ENCODE measurements around the gene SH3D19.
"Not testable (repeated sequence)": the region's sequence is repeated elsewhere in the genome, so short reads cannot be mapped to it uniquely, and the experiment has no call there.

Gene SH3D19

DNA sequence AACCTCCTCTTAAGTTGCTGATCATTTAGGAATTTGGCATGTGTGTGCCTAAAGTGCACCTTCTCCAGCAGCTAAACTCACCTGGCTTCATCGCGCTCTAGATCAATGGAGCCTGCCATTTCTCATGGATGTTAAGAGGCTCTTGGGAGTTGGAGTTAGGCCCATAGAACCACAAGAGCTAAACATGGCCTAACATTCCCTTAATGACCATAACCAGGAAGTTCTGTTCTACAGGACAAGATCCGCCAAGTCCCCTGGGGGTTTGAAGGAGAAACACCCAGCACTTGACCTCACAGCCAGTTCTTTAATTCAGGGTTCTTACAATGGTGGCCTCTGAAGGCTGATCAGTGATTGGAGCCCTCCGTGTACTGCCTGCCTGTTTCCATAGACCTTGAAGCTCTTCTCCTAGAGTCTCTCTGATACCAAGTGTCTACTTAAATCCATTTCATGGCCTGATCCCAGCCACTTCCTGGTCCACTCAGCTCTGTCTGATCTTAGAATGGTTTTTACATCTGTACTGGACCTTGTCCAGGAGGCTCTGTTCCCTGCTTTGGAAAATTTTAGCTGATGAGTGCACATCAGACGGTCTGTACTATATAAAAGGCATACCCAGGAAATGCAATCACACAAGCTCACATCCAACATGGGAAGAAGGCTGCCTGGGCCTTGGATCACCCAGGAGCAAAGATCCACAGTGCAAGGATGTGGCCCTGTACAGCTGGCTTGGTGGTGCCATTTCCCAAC is 180.9 kb downstream of the SH3D19 start:
- no peak for DNase-seq

DNA sequence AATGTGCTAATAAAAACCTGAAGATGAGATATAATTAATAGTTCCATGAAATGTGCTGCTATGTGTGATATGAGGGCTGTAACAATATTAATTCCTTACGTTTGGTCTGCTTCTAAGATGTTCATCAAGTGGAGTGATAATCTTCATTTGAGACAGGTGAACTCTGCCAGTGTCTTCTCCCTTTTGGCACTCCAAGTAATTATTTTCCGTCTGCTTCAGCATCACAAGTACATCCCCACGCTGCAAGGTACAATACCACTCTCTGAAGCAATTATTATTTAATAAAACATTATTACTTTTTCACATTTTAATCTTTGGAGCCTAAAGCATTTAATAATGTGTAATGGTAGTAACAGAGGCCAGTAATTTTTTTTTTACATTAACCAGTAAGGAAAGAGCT is 181.6 kb downstream of the SH3D19 start:
- DNase-seq, result no peak

DNA sequence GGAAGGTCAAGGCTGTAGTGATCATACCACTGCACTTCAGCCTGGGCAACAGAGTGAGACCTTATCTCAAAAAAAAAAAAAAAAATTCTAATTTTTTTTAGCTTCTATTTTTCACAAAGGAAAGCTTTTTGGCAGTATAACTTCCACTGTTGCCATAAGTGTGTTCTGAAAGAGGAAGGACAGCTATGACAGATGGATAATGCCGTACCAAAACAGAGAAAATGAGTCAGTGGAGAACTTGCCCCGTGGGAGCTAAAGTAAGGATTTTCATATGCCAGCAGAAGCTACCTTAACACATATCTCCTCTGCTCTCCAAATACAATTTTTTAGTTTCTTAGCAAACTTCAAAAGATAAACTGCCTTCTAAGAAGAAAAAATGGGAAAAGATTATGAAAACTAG is 182.2 kb downstream of the SH3D19 start:
- DNase-seq, result no peak

DNA sequence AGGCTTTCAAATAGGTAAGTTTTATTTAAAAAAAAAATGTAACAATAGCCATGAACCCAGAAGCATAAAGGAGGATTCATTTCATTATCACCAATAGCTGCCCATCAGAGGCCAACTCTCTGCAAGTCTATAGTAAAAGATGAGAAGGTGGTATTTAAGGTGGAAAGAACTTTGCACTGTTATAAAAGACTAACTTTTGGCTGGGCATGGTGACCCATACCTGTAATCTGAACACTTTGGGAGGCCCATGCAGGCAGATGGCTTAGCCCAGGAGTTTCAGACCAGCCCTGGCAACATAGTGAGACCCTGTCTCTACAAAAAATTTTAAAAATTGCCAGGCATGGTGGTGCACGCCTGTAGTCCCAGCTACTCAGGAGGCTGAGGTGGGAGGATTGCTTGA is 182.6 kb downstream of the SH3D19 start:
- no peak for DNase-seq

DNA sequence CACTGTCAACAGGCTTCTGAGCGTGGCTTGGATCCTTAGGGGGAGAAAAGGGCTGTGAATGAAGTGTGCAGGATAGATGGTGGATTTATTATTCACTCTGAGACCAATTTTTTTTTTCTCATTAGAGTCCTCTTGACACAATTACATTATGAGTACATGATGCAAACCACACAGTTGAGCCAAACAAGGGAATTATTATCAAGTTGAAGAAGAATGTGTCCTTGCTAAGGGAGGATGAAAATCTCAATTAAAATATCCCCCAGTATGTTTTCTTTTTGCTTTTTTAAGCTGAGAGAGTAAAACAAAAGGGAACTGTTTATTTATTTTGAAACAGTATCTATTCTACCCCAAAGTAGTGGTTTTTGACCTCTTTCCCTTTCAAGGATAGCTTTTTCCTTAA is 185.6 kb downstream of the SH3D19 start:
- no peak for DNase-seq

DNA sequence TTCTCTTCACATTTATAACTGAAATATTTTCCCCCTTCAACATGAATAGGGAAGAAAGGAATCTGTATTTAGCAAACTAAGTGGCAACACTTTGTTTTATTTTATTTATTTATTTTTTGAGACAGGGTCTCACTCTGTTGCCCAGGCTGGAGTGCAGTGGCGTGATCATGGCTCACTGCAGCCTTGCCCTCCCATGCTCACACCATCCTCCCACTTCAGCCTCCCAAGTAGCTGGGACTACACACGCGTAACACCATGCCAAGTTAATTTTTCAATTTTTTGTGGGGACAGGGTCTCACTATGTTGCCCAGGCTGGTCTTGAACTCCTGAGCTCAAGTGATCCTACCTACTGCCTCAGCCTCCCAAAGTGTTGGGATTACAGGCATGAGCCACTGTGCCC is 189.4 kb downstream of the SH3D19 start:
- DNase-seq, result not testable (repeated sequence)

DNA sequence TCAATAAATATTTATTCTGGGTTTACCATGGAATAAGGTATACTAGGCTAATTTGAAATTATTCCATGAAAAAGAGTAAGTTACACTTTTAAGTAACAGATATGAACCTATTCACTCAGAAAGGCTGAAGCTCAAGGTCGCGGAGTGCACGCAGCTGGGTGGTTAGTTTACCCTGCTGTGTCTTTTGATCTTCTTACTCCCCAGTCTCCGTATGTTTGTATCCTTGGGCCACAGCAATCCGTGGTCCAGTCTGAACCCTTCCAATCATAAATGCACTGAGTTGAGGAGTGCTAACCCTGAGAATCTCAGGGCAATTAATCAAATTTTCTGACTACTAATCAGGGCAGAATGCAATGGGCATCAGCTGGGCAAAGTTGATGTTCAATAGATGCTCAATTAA is 192.1 kb downstream of the SH3D19 start:
- DNase-seq, result no peak

DNA sequence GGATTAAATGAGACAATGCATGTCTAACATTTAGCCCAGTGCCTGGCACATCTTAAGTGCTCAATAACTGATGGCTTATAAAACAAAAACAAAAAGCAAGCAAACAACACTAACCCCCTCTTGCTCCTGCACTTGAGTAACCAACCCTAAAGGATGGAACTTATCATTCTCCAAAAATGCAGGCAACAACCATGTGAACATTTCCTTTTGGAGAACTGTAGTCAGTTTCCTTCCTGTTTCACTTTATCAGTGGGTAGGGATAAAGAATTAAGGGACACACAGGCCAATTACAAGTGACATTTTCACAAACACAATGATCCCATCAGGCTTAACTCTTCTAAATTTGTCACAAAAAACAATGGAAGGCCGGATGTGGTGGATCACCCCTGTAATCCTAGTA is 195.6 kb downstream of the SH3D19 start:
- DNase-seq, result no peak

DNA sequence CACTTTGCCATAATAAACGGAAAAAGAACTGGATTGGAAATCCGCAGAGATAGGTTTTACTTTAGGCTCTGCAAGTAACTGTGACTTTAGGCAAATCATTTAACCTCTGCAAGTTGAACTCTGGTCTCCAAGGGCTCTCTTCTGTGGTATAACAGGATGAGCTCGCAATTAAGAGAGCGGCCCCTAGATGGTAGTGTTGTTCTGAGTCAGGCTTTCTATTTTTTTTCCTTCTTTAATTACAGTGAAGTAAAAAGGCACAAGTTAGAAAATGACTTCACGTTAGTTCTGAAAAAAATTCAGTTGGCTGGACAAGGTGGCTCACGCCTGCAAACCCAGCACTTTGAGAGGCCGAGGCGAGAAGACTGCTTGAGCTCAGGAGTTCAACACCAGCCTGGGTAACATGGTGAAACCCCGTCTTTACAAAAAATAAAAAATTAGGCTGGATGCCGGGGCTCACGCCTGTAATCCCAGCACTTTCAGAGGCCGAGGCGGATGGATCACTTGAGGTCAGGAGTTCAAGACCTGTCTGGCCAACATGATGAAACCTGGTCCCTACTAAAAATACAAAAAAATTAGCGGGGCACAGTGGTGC is 207.9 kb downstream of the SH3D19 start:
- peak; percentile 91 for DNase-seq

DNA sequence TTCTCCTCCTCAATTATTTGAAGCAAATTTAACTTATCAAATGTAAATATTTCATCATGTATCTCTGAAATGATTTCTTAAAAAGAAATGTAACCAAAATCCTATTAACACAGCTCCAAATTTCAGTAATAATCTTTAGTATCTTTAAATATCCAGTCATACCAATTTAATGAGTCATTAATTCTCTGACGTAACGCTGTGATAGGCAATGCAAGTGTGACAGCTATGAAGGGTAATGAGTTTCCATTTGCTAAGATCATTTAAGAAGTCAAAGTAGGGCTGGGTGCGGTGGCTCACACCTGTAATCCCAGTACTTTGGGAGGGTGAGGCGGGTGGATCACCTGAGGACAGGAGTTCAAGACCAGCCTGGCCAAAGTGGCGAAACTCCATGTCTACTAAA is 210.4 kb downstream of the SH3D19 start:
- no peak for DNase-seq

DNA sequence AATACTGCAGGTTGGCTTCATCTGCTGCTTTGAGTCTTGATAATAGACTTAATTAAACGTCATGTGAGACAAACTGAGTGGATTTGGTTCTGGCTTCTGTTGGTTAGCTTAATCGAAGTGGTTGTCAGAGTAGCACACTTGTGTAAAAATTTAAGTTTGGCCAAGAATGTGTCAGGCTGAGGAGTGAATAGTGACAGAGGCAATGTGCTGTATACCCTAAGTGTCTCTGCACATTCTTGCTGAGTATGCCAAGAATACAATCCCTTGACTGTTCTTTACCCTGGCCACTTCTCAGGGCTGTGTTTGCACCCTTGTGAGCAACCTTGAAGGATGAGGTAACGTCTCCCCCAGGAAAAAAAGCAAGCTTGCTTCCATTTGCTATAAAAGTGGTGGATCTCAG is 211.1 kb downstream of the SH3D19 start:
- DNase-seq, result no peak

DNA sequence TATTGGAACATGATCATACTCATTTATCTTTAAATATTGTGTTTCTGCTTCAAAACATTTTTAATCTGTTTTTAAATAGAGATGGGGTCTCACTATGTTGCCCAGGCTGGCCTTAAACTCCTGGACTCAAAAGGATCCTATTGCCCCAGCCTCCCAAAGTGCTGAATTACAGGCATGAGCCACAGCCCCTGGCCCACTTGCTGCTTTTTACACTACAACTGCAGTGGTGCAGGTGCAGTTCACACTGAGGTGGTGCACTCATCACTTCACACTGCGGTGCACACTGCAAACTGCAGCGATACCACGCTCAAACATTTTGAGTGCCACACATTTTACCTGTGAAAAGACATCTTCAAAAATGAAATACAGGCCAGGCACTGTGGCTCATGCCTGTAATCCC is 215.2 kb downstream of the SH3D19 start:
- no peak for DNase-seq

DNA sequence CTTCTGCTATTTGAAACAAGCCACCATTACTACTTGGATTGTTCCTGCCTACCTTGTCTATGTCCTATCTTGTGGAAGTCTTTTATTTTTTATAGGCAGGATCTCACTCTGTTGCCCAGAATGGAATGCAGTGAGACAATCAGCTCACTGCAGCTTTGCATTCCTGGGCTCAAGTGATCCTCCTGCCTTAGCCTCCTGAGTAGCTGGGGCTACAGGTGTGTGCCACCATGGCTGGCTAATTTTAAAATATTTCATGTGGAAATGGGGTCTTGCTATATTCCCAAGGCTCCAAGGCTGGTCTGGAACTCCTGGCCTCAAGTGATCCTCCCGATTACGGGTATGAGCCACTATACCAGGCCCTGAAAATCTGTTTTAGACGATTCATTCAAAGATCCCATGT is 218.3 kb downstream of the SH3D19 start:
- no peak for DNase-seq

DNA sequence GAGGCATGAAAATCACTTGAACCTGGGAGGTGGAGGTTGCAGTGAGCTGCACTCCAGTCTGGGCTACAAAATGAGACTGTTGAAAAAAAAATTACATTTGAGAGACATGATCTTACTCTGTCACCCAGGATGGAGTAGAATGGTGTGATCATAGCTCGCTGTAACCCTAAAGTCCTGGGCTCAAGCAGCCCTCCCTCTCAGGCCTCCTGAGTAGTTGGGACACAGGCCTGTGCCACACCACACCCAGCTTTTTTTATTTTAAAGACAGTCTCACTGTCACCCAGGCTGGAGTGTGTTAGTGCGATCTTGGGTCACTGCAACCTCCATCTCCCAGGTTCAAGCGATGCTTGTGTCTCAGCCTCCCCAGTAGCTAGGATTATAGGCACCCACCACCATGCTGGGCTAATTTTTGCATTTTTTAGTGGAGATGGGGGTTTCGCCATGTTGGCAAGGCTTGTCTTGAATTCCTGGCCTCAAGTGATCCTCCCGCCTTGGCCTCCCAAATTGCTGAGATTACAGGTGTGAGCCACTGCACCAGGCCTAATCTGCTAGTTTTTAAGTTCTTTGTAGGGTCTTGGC is 219.9 kb downstream of the SH3D19 start:
- DNase-seq, result no peak

DNA sequence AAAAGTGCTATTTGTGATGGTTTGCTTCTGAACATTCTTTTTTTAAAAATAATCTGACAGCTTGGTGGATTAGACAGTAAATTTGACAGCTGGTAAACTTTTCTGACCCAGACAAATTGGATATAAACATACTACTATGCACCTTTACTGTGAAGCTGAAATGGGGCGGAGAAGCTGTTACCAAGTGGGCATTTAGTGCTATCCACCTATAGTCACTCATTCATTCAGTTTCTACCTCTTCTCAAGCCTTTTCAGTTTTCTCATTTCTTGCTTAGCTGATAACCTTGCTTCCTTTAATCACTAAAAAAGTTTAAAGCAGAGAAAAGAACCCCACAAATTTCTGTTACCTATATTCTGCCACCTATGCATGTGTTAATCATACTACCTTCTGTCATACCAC is 220.8 kb downstream of the SH3D19 start:
- DNase-seq, result no peak

DNA sequence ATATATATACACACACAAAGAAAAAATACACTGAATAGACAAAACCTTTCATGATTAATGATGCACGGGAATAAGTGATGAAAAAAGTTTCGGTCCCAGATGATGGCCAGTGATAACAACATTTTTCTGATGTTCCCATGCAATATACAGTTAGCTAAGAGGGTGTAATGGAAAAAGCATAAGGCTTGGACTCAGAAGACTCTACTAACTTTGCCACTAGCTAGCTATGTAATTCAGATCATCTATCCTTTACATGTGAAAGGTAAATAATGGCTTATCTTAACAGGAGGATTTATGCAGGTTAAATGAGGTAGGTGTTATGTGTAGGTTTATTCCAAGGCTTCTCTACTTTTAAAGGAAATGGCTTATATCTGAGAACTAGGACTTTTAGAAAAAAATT is 221.6 kb downstream of the SH3D19 start:
- DNase-seq, result no peak

DNA sequence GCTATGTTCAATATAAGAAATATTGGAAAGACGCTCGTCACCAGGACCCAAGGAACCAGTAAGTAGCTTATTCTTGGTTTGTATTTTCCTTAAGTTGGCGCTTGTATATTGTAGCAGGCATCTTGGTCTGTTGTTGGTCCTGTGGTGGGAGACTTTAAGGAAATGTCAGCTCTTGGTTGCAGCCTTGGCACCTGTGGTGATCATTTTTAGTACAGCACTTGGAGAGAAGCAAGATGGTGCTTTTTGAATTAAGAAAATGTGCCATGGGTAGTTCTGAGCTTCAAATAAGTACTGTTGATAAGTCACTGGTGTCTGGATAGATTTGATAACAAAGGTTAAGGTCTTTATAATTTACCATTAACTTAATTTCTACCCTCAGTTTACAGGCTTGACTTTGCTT is 224.9 kb downstream of the SH3D19 start:
- no peak for DNase-seq

DNA sequence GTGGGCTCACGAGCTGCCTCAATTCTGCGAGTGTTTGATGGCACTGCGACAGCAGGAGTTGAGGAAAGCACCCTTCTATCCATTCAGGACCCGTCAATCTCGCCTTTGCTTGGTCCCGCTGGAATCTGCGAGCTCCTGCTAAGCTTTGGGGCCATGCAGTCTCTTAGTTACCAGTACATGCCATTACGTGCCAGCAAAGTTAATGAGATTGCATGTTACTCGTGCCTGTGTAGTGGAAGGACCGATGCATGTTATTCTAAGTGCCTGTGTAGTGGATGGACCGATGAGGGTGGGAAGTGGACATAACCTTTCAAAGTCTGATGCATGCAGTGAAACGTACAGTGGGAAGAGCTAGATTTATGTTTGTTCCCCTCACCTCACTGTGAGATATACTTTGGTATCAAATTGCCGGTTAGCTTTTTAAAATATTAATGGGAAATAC is 225.4 kb downstream of the SH3D19 start:
- no peak for DNase-seq

DNA sequence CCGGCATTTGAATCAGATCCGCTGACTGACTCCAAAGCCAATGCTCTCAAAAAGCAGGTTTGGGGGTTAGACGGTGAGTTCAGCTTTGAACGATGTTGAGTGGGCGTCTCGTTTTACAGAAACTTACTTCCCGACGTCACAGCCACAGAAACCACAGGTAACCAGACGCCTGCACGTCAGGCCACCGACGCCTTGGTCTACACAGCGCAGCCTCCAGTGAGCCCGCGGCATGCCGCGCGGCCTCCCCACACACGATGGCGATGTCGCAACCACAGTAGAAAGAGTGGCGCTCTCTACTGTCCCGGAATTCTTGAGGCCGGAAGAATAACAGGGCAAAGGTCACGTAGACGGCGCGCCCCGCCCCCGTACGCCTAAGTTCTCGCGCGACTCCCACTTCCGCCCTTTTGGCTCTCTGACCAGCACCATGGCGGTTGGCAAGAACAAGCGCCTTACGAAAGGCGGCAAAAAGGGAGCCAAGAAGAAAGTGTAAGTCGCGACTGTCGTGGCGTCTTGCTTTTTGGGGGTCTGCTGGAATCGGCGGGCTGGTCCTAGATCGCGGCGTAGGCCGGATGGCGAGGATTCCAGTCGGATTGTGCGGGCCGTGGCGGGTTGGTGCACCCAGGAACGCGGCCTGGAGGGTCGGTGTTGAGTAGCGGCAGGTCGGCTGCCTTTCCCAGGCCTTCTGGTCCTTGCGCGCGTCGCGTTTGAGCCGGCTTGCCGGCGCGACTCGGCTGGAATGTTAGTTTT is 226.0 kb downstream of the SH3D19 start, which contains the start of gene RPS3A:
Gene RPS3A (plus strand): TSS at position 400 of the 747 bp plus-strand sequence. CDS start 25 bp downstream, at position 425.
- DNase-seq, result peak; percentile 93 to 98

DNA sequence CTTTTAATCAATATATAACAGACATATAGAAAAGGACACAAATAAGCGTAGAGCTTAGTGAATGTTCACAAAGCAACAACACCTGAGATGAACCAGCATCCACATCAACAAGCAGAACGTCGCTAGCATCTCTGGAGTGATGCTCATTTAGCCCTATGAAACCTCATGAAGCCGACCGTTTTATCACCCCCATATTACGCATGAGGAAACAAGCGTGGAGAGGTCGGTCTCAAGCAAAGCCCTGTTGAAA is 226.5 kb downstream of the SH3D19 start:
- DNase-seq, result peak in 1 of 2 experiments; percentile 52

DNA sequence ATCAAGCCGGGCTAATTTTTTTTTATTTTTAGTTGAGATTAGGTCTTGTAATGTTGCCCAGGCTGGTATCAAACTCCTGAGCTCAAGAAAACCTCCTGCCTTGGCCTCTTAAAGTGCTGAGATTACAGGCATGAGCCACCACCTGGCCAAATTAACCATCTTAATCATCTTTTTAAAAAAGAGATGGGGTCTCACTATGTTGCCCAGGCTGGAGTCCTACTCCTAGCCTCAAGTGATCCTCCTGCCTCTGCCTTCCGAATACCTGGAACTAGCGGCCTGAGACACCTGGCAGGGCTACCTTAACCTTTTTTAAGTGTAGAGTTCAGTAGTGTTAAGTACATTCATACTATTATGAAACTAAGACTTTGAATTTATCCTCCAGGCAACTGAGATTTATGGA is 227.6 kb downstream of the SH3D19 start:
- no peak for DNase-seq

DNA sequence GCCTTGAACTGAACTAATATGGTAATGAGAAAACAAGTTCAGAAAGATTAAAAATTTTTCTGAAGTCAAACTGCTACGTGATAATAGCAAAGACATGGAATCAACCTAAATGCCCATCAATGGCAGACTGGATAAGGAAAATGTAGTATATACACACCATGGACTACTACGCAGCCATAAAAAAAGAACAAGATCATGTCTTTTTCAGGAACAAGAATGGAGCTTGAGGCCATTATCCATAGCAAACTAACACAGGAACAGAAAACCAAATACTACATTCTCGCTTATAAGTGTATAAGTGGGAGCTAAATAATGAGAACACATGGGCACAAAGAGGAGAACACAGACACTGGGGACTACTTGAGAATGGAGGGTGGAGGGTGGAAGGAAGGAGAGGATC is 230.3 kb downstream of the SH3D19 start:
- no peak for DNase-seq

DNA sequence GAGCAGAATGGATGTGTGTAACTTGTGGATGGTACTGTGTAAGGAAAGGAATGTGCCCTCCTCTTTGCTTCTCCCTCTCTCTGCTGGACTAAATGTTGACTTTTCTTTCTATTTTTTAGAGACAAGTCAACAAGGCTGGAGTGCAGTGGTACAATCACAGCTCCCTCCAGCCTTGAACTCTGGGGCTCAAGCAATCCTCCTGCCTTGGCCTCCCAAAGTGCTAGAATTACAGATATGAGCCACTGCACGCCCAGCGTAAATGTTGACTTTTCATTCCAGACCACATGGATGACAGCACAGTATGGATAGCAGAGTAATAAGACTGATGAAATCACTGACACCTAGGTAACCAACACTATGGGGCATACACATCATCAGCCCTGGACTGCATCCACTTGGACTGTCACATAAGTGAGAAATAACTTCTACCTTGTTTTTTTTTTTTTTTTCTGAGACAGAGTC is 231.1 kb downstream of the SH3D19 start:
- no peak for DNase-seq

DNA sequence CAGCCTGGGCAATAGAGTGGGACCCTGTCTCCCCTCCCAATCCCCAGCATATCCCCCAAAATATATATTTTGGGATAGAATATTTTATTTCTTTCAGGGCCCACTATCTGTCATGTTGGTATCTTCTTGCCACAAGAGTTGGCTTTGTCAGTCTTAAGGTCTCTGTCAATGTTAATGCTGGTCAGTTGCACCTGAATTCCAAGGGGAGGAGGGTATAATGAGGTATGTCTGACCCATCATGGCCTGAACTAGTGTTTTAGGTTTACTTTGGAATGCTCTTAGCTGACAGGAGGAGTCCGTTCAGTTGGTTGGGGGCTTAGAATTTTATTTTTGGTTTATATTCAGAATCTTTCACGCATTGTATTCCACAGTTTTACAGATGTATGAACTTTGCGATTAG is 232.2 kb downstream of the SH3D19 start:
- DNase-seq, result no peak
